Body of pancreas (tissue), 4 donors: ENCODE measurements around the gene TMEM250.

Experiments used
- CTCF ChIP-seq, 7 experiments: fragments of 450-650 bp in 4 of 7; fragments of 200-600 bp in 3 of 7; sonication (generic) in 3 of 7; IDR thresholded peaks; one replicate each; pipeline ENCODE4 v1.5.1; 2016 to 2019; ENCODE audit warnings: antibody characterized with exemption in 7 of 7
- POLR2A ChIP-seq, 3 donors: fragments of 450-650 bp; IDR thresholded peaks; one replicate each; pipeline ENCODE4 v1.6.1; 2016; ENCODE audit warnings: antibody characterized with exemption in 3 of 3, mild to moderate bottlenecking in 2 of 3

DNA sequence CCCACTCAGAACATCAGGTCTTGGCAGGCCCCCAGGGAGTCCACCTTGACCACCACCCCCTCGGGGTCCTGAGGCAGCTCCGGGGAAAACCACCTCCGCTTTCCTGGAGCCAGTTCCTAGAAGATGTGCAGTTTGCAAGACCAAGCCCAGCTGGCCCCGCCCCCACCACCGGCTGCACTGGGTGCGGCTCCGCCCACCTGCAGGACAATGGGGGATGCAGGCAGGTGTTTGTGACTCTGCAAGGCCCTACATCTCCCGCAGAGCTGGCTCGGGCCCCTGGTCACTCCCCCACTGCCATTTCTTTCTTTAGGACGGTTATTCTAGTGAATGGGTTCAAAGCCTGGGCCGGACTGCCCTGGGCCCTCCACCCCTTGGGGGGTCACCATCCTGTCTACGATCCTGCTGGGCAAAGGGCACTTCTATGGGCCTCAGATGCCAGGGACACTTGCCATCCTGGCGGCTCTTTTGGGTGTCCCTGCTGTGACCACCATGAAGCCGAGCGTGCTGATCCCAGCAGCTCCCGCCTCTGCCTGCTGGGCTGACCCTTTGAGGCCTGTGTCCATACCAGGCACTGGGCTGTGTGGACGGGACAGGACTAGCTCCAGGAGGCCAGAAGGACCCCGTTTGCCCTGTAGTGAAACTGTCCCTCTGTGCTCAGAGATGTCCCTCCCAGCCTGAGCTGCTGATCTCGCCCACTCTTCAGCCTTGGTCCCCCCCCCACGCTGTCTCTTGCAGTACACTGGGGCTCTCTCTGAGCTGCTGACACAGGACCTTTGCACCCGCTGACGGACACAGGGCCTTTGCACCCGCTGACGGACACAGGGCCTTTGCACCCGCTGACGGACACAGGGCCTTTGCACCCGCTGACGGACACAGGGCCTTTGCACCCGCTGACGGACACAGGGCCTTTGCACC lies 17.7 kb downstream of the TMEM250 start:
- TF ChIP-seq CTCF (IDR thresholded peaks at IDR 0.05) (no peak), POLR2A (IDR thresholded peaks at IDR 0.05) (no peak)
